Measurements from ENCODE around the gene TPRG1L.

TPRG1L gene

DNA sequence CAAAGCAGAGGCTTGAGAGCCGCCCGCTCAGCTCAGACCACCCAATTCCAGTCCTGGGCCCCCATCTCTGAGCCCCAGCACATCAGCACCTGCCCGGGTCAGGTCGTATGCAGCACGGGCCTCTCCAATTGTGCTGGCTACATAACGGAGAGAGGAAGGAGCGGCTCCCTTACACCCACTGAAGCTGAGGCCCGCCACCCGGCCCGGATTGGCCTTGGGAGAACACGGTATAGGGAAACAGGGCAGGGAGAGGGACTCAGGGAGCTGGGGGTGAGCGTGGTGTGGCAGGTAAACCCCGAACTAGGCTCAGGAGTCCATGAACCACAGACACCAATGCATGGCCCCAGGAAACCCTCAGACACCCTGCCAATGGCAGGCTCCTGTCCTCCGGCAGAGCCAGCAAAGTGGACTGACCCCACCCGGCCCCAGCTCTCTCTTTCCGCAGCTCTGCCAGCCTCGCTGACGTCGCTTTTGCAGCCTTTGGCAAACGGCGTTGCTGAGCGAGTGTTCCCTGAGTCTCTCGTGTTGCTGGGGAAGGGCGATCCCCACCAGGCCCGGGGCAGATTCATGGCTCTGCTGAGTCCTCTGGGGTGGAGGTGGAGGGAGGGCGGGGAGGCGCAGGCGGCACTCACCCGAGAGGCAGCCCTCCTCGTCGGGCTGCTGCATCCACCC, 30.0 kb upstream of the TPRG1L start:
- no peak for DNase-seq

DNA sequence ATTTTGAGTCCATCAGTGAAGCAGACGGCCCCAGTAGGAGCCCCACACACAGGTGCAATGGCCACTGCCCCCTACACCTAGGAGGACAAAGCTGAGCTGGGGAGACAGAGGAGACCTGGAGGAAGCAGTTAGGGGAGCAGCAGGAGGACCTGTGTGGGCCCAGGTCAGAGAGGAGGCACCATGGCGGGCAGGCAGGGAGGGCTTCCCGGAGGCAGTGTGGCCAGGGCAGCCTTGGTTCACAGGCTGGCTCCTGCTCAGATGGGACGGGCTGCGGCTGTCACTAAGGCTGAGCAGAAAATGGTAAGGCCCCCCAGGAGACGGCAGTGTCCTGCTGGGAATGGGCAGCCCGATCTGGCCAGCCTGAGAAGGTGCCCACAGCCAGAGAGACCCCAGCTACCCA, 28.9 kb upstream of the TPRG1L start:
- DNase-seq: no peak

DNA sequence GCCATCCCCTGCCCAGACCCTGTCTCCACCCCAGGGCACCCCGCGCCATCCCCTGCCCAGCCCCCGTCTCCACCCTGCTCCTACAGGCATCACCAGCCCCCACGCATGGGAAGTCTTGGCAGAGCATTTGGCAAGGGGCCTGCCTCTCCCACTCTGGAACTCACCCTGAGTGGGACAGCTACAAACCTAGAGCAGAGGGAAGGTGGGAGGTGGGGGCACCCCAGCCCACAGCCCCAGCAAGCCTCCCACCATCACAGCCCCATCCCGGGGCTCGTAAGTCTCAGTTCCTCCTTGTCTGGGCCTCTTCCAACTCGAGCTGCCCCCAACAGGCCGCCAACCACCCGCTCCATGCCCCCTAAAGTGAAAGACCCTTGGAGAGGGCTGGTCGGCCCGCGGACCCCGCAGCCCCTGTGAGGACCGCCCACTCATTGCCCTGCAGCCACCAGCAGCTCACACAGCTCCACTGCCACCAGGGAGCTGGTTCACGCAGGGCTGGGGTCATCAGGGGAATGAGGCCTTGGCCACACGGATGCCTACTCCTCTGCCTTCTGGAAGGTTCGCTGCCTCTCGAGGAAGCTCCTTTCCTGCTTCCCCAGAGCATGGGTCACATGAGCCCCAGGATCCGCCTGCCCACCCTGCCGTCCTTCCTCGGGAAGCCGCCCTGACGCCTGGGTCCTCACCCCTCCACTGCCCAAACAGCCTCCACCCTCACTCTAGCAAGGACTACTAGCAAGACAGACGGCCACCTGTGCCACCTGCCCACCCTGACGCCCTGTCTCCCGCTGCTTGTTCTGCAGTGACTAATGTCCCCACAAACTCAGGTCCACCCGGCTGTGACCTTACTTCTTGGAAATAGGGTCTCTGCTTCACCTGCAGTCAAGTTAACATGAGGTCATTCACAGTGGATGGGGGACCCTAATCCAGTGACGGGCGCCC, 27.9 kb upstream of the TPRG1L start:
- no peak for DNase-seq

DNA sequence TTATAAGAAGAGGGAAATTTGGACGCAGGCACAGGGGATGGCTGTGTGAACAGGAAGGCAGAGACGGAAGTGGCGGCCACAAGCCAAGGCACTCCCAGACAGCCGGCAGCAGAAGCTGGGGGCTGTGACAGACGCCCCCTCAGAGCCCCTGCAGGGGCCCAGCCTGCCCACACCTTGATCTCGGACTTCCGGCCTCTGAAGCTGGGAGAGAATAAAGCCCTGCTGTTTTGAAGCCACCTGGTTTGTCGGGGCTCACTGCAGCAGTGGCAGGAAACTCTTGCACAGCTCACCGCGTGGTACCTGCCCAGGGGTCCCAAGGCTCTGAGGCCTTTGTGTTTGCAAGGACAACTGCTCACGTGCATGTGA, 27.2 kb upstream of the TPRG1L start:
- DNase-seq: peak in 2 of 3 donors; percentile 33 to 46

DNA sequence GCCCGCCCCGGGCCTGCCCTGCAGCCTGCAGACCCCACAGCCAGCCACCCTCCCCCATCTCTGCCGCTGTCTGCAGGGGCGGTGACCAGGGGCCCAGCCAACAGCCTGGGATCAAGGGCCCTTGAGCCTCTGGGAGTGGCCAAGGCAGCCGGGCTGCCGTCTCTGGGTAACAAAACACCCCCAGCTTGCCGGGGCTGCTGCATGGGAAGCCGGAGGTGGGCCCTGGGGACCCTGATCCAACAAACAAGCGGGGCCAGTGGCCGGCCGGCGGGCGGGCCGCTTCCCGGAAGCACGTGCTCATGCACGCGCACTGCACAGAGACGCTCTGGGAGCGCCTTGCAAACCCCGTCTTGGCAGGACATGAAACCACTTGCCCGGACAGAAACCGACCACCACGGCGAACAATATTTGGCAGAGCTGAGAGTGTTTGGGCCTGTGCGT, 26.7 kb upstream of the TPRG1L start:
- DNase-seq: no peak

DNA sequence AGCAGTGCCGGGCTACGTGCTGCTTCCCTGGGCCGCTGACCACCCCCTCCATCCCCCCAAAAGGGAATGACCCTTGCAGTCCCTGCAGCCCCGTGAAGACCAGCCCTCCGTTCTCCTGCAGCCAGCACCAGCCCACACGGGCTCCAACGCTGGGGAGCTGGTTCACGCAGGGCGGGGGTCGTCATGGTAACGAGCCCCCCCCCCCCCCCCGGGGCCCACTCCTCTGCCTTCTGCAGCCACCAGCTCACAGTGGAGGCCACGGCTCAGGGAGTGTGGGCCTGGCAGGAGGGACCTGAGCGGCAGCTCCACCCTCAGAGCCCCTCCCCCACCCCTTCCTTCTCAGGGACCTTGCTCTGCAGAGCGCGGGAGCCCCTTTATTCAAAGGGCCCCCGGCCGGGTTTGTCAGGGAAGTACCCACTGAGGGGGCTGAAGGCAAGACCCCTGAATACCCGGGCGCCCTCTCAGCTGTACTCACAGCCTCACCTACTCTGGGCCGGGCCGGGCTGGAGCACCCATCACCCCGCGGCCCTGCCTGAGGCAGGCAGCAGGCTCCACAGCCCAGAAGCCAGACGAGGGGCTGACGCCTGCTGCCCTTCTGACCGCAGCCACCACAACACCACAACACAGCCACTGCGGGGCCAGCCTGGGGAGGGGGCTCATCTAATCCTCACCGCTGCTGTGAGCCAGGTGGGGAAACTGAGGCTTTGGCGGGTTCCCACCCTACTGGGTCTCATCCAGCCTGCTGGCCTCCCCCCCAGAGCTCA, 26.1 kb upstream of the TPRG1L start:
- DNase-seq: no peak

DNA sequence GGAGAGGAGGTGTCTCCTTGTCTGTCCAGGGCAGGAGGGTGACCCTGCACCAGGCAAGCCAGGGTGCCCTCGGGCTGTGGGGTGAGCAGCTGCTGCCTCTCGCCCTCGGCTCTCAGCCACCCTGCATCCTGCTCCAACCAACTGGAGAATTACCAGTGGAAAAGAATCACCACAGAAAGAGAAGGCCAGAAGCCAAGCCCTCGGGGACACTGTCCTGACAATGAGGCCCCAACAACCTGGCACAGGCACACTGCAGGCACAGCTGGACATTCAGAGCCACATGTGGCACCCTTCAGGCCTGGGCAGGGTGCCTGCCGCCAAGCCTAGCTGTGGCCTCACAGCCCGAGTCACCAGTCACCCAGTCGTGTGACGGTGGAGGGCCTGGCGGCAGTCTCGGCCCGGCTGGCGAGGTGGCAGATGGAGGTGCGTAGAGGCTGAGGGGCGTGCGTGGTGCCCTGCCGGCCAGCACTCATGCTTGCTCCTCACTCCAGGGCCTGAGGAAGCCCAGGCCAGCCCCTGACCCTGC, 25.5 kb upstream of the TPRG1L start:
- no peak for DNase-seq

DNA sequence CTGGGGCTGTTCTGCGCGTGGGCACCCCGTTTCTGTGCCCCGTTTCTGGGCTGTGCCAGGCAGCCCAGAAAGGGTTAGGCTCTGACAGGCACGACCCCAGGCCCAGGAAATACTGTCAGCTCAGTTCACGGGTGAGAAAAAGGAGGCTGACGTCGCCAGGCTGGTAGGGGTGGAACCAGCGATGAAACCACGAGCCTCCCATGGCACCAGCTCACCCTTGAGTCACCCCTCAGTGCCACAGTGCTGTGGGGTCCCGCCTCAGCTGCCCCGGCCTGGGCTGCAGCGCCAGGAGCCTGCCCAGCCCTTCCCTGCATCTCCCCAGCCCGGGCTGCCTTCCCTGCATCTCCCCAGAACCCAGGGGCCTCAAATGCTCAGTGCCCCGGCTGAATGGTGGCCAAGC, 25.0 kb upstream of the TPRG1L start:
- DNase-seq: no peak

DNA sequence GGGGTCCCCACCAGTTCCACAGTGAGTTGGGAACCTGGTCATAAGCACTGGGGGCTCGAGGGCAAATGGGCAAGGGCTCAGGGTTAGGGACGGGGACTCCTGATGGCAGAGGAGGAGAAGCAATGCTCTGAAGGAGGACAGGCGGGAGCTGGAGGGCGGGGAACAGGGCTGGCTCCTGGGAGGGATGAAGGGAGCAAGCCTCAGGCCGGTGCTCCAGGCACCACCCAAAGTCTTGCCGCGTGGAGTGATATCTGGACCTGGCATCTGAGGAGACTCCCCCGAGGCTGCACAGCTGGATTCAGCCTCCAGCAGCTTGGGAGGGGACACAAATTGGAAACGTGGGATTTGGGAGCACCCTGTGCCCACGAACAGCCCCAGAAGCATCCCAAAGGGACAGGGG, 24.5 kb upstream of the TPRG1L start:
- DNase-seq: no peak

DNA sequence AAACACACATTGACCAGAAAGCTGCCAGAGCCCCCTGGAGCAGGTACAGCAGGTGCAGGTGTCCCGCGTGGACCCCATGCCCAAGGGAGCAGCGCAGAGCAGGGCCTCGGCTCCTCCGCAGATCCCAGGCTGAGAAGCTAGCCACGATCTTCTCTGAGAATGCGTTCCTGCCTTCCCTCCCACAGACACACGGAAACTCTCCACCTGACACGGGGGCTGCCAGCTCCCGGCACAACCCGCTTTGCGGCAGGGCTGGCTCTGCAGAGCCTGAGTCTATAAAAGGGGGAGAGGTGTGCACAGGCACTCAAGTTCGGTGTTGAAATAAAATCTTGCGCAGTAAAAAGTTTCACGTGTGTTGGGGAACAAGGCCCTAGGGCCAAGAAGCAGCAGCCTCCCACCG, 23.1 kb upstream of the TPRG1L start:
- DNase-seq: no peak

DNA sequence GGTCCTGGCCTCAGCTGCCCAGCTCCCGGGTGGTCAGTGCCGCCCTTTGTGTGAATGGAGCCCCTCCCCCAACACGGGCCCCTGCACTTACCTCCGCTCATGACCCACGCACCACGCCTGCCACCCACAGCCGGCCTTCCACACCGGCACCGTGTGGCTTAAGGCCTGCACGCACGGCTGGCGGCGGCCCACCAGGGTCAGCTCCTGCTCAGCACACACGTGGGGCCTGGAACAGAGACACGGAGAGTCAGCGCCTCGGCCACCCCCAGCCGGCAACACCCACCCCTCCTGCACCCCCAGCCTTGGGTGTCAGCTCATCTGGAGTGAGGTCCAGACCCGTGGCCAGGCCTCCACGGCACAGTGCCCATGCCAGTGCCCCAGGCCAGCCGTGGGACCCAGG, 22.4 kb upstream of the TPRG1L start:
- DNase-seq: no peak

DNA sequence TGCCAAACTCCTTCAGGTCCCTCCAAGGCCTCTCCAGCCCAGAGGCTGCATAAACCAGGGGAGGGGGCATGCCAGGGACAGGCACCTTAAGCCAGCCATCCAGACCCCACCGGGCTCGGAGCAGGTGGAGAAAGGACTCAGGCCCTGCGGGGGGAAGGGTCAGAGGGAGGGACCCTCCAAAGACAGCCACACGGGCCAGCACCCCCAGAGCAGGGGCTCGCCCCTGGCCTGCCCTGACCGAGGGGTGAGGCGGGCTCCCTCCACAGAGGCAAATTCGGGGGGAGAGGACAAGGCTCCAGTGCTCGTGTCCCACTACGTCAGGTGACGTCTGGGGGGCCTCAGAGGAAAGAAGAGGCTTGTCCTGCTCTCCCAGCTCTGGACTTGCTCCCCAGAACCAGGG, 21.7 kb upstream of the TPRG1L start:
- no peak for DNase-seq

DNA sequence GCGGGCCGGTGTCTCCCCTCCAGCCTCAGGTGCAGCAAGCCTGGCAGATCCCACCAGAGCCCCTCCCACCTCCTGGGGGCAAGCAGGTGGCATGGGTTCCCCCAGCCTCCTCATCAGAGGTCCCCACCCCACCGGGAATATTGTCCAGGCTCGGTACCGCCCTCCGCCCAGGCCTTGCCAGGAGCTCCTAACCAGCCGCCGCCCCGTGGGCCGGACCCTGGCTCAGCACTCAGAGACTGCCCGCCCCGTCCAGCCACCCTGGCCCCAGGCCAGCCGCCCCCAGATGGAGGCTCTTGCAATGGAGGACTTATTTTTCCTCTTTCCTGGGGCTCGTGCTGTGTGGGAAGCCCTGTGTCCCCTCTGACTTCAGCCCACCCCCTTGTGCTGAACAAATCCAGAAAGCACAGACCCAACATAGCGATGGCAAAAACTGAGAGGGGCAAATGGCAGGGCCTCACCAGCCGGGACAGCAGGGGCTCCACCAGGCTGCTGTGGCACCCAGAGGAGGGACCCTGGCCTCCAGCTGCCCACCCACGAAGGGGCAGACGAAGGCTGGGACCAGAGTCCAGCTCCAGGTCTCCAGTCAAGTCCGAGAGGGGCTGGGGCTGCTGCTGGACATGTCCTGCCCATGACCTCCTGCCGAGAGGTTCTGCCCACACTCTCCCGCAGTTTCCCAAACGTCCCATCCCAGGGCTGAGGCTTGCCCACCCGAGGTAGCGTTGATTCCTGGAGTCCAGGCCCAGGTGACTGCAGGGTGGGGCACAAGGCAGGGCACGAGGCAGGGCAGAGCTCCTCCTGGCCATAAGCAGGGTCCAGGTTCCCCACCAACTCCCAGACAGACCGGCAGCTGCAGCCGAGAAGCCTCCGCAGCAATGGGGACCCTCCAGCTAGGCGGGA, 21.0 kb upstream of the TPRG1L start:
- DNase-seq: no peak

DNA sequence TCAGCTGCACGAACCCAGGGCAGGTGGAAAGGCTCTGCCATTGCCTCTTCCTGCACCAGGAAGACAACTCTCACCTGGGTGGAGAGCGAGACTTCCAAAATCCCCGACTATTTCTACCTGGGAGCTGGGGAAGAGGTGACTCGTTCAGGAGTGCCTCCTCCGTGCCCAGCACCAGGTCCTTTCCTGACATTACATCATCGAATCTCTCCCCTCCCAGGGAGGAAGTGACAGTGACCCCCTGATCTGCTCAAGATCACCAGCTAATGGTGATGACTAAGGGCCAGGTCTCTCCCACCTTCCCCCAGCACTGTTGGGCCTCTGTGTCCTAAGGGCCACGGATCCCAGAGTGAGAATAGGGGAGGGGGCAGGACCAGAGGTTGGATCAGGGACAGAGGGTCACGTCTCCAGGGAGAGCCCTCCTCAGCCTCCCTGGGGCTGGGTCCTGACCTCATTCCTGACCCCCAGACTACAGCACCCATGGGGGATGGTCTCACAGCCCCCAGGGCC, 20.3 kb upstream of the TPRG1L start:
- no peak for DNase-seq

DNA sequence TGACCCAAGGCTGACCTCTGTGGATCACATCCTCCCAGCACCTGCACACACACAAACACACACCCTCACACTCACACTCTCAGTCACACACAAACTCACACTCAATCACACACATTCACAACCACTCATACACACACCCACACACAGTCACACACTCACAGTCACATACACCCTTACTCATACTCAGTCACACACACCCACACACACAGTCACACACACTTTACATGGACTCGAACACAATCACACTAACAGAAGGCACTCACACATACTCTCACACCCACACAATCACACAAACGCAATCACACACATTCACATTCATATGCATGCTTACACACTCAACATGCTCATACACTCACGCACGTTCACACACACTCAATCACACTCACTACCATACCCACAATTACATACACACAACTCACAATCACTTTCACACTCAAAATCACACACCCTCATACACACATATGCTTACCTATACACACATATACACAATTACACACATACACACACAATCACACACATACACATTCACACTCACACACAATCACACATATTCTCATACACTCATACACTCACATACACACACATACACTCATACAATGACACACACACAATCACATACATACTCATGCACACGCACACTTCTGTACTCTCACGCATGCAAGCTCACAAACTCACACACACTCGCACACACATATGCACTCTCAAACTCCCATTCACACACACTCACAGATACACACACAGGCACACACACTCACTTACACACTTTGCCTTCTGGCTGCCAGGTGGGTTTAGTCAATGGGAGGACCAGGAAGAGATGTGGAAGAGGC, 19.6 kb upstream of the TPRG1L start:
- DNase-seq: no peak

DNA sequence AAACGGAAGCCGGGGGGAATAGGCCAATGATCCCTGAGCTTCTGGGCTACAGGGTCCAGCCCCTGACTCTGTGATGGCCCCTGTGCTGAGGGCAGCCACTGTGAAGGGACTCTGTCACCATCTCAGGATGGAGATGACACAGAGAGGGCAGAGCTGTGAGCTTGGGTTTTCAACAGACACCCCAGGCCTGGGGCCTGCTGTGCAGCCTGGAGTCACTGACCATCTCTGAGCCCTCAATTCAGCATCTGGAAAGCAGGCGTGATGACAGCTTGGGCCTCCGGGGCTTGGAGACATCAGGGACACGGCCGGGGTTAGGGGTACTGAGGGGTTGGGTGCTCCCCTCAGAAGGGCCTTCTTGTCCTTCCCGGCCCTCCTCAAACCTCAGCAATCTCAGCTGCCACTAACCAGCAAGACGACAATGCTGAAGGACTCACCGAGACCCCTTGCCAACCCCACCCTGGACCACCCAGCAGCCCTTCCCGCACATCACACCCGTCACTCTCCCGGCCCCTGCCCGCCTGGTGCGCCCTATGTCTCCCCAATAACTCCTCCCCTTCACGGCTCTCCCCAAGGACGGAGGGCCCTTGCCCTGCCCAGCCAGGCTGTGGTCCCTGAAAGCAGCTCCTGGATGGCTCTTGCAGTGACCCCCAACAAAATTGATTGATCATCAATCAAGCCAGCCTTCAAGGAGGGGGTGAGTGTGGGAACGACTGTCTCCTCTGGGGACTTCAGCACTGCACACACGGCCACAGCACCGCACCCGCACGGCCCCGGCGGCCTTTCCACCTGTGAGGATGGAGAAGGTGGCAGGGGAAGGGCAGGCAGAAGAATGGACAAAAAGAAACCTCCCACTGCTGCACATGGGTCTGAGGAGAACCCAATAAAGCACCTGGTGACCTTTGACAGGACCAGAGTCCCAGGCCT, 17.8 kb upstream of the TPRG1L start:
- DNase-seq: no peak

DNA sequence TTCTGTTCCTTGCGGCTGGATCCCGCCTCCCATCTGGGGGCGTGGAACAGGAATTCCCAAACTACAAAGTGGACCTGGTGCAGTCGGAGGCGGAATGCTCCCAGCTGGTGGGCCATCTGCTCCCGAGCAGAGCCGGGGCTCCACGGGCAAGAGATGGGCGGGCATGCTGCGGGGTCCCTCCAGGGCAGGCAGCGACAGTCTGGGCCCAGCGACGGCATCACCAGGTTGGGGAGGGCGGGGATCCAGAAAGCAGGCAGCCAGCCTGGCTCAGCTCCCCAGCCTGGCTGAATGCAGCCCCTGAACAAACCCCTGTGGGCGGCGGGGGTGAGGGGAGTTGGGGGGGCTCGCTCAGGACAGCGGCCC, 17.1 kb upstream of the TPRG1L start:
- DNase-seq: no peak

DNA sequence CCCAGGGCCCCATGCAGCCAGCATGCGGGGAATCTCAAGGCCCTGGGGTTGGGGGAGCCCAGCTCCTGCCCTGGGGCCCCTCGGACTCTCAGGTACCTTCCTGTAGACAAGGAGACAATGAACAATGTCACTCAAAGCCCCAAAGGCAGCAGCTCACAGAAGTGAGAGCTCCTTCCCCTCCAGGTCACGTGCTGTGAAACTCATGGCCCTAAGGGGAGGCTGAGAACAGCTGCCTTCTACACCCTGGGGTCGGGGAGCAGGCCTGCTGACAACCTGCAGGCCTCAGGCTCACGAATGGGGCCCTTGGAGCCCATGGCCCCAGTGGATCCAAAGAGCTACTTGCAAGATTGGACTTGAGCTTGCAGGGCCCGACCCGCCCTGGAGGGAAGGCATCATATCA, 16.7 kb upstream of the TPRG1L start:
- DNase-seq: no peak

DNA sequence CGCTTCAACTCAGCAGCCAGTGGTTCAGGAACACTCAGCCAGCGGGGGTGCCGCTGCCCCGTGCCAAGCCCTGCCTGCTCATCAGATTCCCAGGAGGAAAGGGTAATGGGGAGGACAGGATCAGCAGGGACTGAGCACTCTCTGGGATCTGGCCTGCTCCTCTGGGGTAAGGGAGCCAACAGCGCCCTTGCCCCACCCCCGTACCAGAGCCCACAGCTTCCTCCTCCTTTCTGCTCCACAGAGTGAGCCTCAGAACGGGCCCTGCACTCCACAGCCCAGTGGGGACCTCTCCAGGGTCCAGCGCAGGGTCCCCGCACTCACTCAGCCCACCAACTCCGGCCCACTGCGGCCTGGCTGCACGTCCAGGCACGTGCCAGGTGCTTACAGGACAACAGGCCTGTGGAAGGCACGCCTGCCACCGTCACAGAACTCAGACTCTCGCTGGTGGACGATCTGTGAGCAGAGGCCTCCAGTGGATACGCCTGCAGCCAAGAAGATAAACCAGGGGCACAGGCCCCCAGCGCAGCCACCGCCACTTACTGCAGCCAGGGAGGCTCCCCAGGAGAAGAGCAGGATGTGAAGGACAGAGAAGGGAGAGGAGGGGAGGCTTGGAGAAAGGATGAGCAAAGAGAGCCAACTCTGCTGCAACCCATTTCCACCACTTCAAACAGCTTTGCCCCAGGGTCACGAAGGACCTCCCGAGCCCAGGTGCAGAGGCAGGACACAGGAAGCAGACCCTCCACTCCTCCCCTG, 15.6 kb upstream of the TPRG1L start:
- peak in 1 of 3 donors; percentile 34 for DNase-seq

Data from suppressor macrophage treated with lipopolysaccharide for 1 hour (primary cell).